Stomach (tissue), 9 donors: ENCODE measurements around the gene RTCA. TPM values are rescaled to one million over a fixed set of nuclear protein-coding genes. Genes with fewer than 3 reads are reported as not detected.
"Not testable (repeated sequence)": the region's sequence is repeated elsewhere in the genome, so short reads cannot be mapped to it uniquely, and the experiment has no call there.

ENCODE experiments used
- DNase-seq, 2 donors: peaks; one replicate each; pipeline versions ENCODE4 v3.0.0 to v3.0.0-alpha.2; 2013 to 2019
- H3K27ac ChIP-seq, 5 donors: fragments of 200-600 bp in 4 of 5; sonication (generic) in 4 of 5; one replicate each; pipeline ENCODE4 v1.5.1; 2013 to 2019; ENCODE audit warnings: mild to moderate bottlenecking in 1 of 5, moderate library complexity in 1 of 5
- H3K27me3 ChIP-seq, 3 donors: fragments of 200-600 bp; sonication (generic); one replicate each; pipeline ENCODE4 v1.5.1; 2017 to 2019; ENCODE audit warnings: mixed run types in 1 of 3
- H3K36me3 ChIP-seq, 4 donors: fragments of 200-600 bp; sonication (generic); 1 replicate in 3 of 4; 2 replicates in 1 of 4; pipeline ENCODE4 v1.5.1; 2016 to 2019
- H3K4me1 ChIP-seq, 4 donors: fragments of 200-600 bp; sonication (generic); one replicate each; pipeline ENCODE4 v1.5.1; 2016 to 2019
- H3K4me3 ChIP-seq, 4 donors: fragments of 200-600 bp; sonication (generic) in 3 of 4; one replicate each; pipeline ENCODE4 v1.5.1; 2016 to 2019; ENCODE audit warnings: mild to moderate bottlenecking in 1 of 4
- H3K9me3 ChIP-seq, 4 donors: fragments of 200-600 bp; sonication (generic); one replicate each; pipeline ENCODE4 v1.5.1; 2016 to 2019
- CTCF ChIP-seq, 7 experiments: fragments of 450-650 bp in 4 of 7; fragments of 200-600 bp in 3 of 7; sonication (generic) in 3 of 7; IDR thresholded peaks; one replicate each; pipeline ENCODE4 v1.5.1; 2016 to 2019; ENCODE audit warnings: antibody characterized with exemption in 7 of 7, control low read depth in 2 of 7, mild to moderate bottlenecking in 1 of 7
- EP300 ChIP-seq: sonication (generic); formaldehyde crosslinking; IDR thresholded peaks from one replicate; pipeline ENCODE4 v1.6.1; 2017; ENCODE audit warnings: antibody characterized with exemption
- POLR2A ChIP-seq, 4 donors: fragments of 450-650 bp; IDR thresholded peaks; one replicate each; pipeline ENCODE4 v1.6.1; 2016; ENCODE audit warnings: antibody characterized with exemption in 4 of 4, control low read depth in 2 of 4, mild to moderate bottlenecking in 1 of 4, moderate library complexity in 1 of 4
- POLR2AphosphoS5 ChIP-seq, 3 donors: sonication (generic); formaldehyde crosslinking; IDR thresholded peaks; one replicate each; pipeline ENCODE4 v1.6.1; 2016; ENCODE audit warnings: antibody characterized with exemption in 3 of 3
- WGBS, 5 donors: extraction: QIAGEN DNeasy Blood & Tissue Kit in 3 of 5; methylation state at CpG; one replicate each; pipeline versions ENCODE4 v1.1.5 to v1.1.7; 2013 to 2018; 5-methylcytosine and 5-hydroxymethylcytosine counted together
- intact Hi-C: fragments of 100-400 bp; cut with DNase I; formaldehyde crosslinking; loops from one replicate; pipeline ENCODE4 v1.15.1; 2023; ENCODE audit warnings: low total_unique reads
- polyA plus RNA-seq, 3 donors: library from polyadenylated mRNA; stranded (reverse); fragments of 200-250 nt; gene quantifications; one replicate each; pipeline ENCODE4 v1.2.3, GENCODE V29; 2013
- total RNA-seq, 5 donors: library from RNA; depleted of rRNA; stranded (reverse); fragments of >200 nt; gene quantifications; one replicate each; pipeline versions ENCODE4 v1.1.0 to v1.2.3, GENCODE V29; 2014 to 2016
- donor health status: healthy with polysubstance abuse.
- donor health status: Bipolar disorder and iron deficiency.
- donor health status: healthy.

The RTCA gene
- total and polyA plus RNA-seq, 8 donors = 16.5 to 51.9 (median 22.3) TPM

- no peak for TF ChIP-seq POLR2AphosphoS5 (IDR thresholded peaks at IDR 0.05)
- no peak for TF ChIP-seq POLR2A (IDR thresholded peaks at IDR 0.05)
- no peak for TF ChIP-seq EP300
- TF ChIP-seq CTCF (IDR thresholded peaks at IDR 0.05) = no peak
- H3K36me3 ChIP-seq = no peaks in the 10 kb centered on the region
- DNase-seq = no peak
- peaks cover 0 to under 1% (median 0%) of the 10 kb centered on the region in 4 donors for H3K9me3 ChIP-seq
- WGBS, 5 donors = 73 to 87% (median 79%) methylated on average over 7 of the region's 7 CpGs
- peaks cover 5 to 15% (median 7%) of the 10 kb centered on the region in 4 donors for H3K4me1 ChIP-seq
- H3K4me3 ChIP-seq = no peak overlapping the region
- intact Hi-C loops = no loop called here
- no peaks in the 10 kb centered on the region for H3K27me3 ChIP-seq
- no peak overlapping the region for H3K27ac ChIP-seq
These were observed 59.7 kb downstream of the RTCA start for GRCh38 chr1:100325415-100326324.

GRCh38 chr1:100326325-100326670 lies 60.3 kb downstream of the RTCA start:
- DNase-seq, H3K9me3 ChIP-seq, H3K36me3 ChIP-seq, H3K27me3 ChIP-seq, intact Hi-C loops, H3K27ac ChIP-seq, H3K4me3 ChIP-seq: not testable (repeated sequence)
- WGBS, 5 donors = 54 to 83% (median 70%) methylated on average over 1 of the region's 1 CpG
- peaks cover 5 to 15% (median 7%) of the 10 kb centered on the region in 4 donors for H3K4me1 ChIP-seq

GRCh38 chr1:100328133-100328532 lies 62.1 kb downstream of the RTCA start:
- Histone ChIP-seq H3K27me3 (no peaks in the 10 kb centered on the region), H3K9me3 (no peaks in the 10 kb centered on the region), H3K27ac (no peak overlapping the region), H3K36me3 (no peaks in the 10 kb centered on the region), H3K4me3 (no peak overlapping the region), H3K4me1 (peaks cover 5 to 8% (median 6%) of the 10 kb centered on the region in 4 donors)
- WGBS, 5 donors = 86 to 94% (median 88%) methylated on average over 1 of the region's 1 CpG
- intact Hi-C loops = no loop called here
- no peak for DNase-seq
- no peak for TF ChIP-seq POLR2AphosphoS5 (IDR thresholded peaks at IDR 0.05)
- TF ChIP-seq POLR2A (IDR thresholded peaks at IDR 0.05) = no peak
- TF ChIP-seq EP300 = no peak
- no peak for TF ChIP-seq CTCF (IDR thresholded peaks at IDR 0.05)

- intact Hi-C loops, H3K9me3 ChIP-seq, H3K27ac ChIP-seq, DNase-seq, H3K36me3 ChIP-seq, H3K4me3 ChIP-seq, H3K4me1 ChIP-seq, H3K27me3 ChIP-seq: not testable (repeated sequence)
- 51 to 58% (median 56%) methylated on average over 2 of the region's 2 CpGs for WGBS, 5 donors
These were observed 65.1 kb downstream of the RTCA start for GRCh38 chr1:100331146-100331545.

- TF ChIP-seq EP300 (no peak), POLR2A (IDR thresholded peaks at IDR 0.05) (no peak), CTCF (IDR thresholded peaks at IDR 0.05) (no peak), POLR2AphosphoS5 (IDR thresholded peaks at IDR 0.05) (no peak)
- WGBS, 5 donors = 90 to 96% (median 93%) methylated on average over 9 of the region's 9 CpGs
- intact Hi-C loops = no loop called here
- DNase-seq = no peak
- no peaks in the 10 kb centered on the region for H3K4me1 ChIP-seq
- no peak overlapping the region for H3K27ac ChIP-seq
- H3K36me3 ChIP-seq = no peaks in the 10 kb centered on the region
- no peak overlapping the region for H3K4me3 ChIP-seq
- H3K27me3 ChIP-seq = no peaks in the 10 kb centered on the region
- no peaks in the 10 kb centered on the region for H3K9me3 ChIP-seq
These were observed 66.3 kb downstream of the RTCA start for GRCh38 chr1:100332331-100332730.
